ENCODE results near the gene POMP.

DNA sequence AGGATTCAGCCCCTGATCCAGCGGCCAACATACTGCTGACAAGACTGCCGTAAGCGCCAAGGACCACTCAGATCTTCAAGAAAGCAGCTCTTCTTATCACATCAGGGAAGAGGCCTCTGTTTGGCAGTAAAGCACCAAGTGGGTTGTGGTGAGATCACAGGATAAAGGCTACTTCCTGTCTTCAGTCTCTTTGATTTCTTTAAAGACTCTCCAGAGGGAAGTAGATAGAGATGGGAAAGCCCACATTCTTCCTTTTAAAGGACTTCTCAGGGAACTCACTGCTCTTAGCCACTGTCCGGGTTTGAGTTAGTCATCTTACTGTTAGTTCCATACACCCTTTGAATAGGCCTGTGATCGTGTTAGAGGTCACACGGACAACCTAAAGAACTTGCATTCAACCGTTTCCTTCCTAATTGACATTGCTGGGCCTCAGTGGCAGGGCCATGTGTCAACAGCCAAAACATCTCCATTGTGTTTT, 47.2 kb upstream of the POMP start:
- TF ChIP-seq, protein P1, sequence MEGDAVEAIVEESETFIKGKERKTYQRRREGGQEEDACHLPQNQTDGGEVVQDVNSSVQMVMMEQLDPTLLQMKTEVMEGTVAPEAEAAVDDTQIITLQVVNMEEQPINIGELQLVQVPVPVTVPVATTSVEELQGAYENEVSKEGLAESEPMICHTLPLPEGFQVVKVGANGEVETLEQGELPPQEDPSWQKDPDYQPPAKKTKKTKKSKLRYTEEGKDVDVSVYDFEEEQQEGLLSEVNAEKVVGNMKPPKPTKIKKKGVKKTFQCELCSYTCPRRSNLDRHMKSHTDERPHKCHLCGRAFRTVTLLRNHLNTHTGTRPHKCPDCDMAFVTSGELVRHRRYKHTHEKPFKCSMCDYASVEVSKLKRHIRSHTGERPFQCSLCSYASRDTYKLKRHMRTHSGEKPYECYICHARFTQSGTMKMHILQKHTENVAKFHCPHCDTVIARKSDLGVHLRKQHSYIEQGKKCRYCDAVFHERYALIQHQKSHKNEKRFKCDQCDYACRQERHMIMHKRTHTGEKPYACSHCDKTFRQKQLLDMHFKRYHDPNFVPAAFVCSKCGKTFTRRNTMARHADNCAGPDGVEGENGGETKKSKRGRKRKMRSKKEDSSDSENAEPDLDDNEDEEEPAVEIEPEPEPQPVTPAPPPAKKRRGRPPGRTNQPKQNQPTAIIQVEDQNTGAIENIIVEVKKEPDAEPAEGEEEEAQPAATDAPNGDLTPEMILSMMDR (IDR thresholded peaks at IDR 0.05), result no peak
- TF ChIP-seq POLR2A (IDR thresholded peaks at IDR 0.05), result no peak

Measured in right lobe of liver (tissue), 4 donors.